Mucosa of descending colon (tissue), 3 donors: ENCODE data around the gene GPR34. TPM values are rescaled to one million over a fixed set of nuclear protein-coding genes. Genes with fewer than 3 reads are reported as not detected.

Experiments
- ATAC-seq: fragments of 200-7000 bp; cut with Tn5 transposase; one replicate; pipeline ENCODE4 v1.9.1; 2020; ENCODE audit warnings: mild to moderate bottlenecking, moderate library complexity
- DNase-seq, 3 donors: peaks; one replicate each; pipeline ENCODE4 v3.0.0-alpha.2; 2020
- H3K36me3 ChIP-seq: fragments of 200-600 bp; one replicate; pipeline ENCODE4 v1.8.0; 2021; ENCODE audit warnings: low read depth, mild to moderate bottlenecking
- H3K4me1 ChIP-seq: fragments of 200-600 bp; one replicate; pipeline ENCODE4 v1.8.0; 2021; ENCODE audit warnings: low read depth, mild to moderate bottlenecking
- H3K4me3 ChIP-seq: fragments of 200-600 bp; one replicate; pipeline ENCODE4 v1.8.0; 2021; ENCODE audit warnings: mild to moderate bottlenecking
- H3K9me3 ChIP-seq: fragments of 200-600 bp; one replicate; pipeline ENCODE4 v1.8.0; 2021; ENCODE audit warnings: mild to moderate bottlenecking
- intact Hi-C, 2 donors: fragments of 100-400 bp; cut with DNase I in 1 of 2; cut with micrococcal nuclease in 1 of 2; formaldehyde crosslinking; loops; one replicate each; pipeline versions ENCODE4 v1.11.0 to v1.11.1; 2022; cut with DNase I, micrococcal nuclease
- total RNA-seq, 3 donors: library from RNA; stranded (reverse); fragmentation: NEBNext Ultra II Directional in 2 of 3; extraction: Animal tissue kit (Norgen Biotek cat#: 25700) in 2 of 3; gene quantifications; one replicate each; pipeline versions ENCODE4 v1.2.1 to v1.2.4, GENCODE V29; 2021 to 2023
- TF ChIP-seq, protein P1 (sequence below): fragments of 200-600 bp; IDR thresholded peaks from one replicate; pipeline ENCODE4 v1.8.0; 2022; ENCODE audit warnings: antibody characterized with exemption, mild to moderate bottlenecking
- donor health status: DM: no; HTN: no; CAD: no; lungs with moderate emphysema.
- donor health status: DM: no; HTN: no; CAD: no.
- donor health status: DM: no; HTN: yes; CAD: no.

The GPR34 gene
- total RNA-seq, 3 donors from 2014 or later, result 2.0 to 11.9 (median 11.4) TPM

DNA sequence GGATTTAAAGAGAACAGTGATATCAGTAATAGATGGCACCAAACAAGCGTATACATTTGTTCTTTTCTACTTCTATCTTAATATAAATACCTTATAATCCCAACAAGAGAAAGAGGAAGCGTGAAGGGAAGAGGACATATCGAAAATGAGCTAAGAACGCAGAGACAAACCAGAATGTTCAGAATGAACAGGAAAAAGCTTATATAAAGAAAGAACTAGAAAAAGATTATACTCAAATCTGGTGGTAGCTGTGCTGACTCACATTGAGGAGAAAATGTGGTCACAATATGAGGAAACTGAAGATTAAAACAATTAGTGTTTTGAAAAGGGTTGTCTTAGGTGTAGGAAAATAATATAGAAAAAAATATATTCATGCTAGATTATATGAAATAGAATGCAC is 2.0 kb upstream of the GPR34 start:
- ATAC-seq (no peak), DNase-seq (no peak)
- H3K4me1 ChIP-seq, result no peaks in the 10 kb centered on the region
- TF ChIP-seq, protein P1, sequence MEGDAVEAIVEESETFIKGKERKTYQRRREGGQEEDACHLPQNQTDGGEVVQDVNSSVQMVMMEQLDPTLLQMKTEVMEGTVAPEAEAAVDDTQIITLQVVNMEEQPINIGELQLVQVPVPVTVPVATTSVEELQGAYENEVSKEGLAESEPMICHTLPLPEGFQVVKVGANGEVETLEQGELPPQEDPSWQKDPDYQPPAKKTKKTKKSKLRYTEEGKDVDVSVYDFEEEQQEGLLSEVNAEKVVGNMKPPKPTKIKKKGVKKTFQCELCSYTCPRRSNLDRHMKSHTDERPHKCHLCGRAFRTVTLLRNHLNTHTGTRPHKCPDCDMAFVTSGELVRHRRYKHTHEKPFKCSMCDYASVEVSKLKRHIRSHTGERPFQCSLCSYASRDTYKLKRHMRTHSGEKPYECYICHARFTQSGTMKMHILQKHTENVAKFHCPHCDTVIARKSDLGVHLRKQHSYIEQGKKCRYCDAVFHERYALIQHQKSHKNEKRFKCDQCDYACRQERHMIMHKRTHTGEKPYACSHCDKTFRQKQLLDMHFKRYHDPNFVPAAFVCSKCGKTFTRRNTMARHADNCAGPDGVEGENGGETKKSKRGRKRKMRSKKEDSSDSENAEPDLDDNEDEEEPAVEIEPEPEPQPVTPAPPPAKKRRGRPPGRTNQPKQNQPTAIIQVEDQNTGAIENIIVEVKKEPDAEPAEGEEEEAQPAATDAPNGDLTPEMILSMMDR, result no peak
- H3K36me3 ChIP-seq, result no peaks in the 10 kb centered on the region
- no peaks in the 10 kb centered on the region for H3K9me3 ChIP-seq
- intact Hi-C loops, result no loop called here
- no peak overlapping the region for H3K4me3 ChIP-seq

DNA sequence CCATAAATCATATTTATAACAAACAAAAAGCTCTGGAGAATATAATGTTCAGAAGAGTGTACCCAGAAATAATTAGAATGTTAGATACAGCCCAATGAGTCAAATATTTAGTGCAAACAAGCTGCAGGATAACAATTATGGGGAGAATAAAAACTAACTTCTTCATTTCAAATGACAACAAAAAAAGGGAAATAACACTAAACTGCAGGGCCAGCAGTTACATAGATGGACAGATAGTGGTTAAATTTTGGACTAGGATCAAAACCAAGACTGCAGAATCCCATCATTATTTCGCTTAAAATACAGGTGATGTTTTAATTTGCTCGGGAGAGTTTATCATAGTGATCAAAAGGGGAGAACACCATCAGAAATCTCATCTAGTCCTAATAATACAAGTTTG is 617 bp upstream of the GPR34 start:
- DNase-seq (no peak), ATAC-seq (no peak)
- Histone ChIP-seq H3K4me1 (no peaks in the 10 kb centered on the region), H3K9me3 (no peaks in the 10 kb centered on the region), H3K36me3 (no peaks in the 10 kb centered on the region), H3K4me3 (no peak overlapping the region)
- intact Hi-C loops, result no loop called here
- TF ChIP-seq, protein P1, result no peak

DNA sequence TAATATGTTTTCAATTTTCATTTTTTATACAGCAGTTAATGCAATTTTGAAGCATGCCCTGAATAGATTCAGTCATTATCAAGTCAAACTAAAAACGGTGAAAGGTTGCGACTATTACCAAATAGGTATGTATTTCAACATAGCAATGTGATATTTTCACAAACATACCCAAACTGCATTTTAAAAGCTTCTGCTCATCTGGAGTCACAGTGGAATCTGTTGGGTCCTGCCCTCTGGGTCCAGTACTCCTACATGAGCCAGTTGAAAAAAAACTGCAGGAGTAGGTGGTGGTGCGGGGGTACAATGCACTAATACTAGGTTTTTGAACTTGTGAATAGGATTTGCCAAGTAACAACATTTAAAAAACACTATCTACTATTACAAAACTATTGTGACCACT is 938 bp downstream of the GPR34 start:
- ATAC-seq, result no peak
- H3K36me3 ChIP-seq, result no peaks in the 10 kb centered on the region
- H3K4me1 ChIP-seq, result no peaks in the 10 kb centered on the region
- TF ChIP-seq, protein P1, result no peak
- DNase-seq, result no peak
- H3K4me3 ChIP-seq, result no peak overlapping the region
- H3K9me3 ChIP-seq, result no peaks in the 10 kb centered on the region
- intact Hi-C loops, result no loop called here

DNA sequence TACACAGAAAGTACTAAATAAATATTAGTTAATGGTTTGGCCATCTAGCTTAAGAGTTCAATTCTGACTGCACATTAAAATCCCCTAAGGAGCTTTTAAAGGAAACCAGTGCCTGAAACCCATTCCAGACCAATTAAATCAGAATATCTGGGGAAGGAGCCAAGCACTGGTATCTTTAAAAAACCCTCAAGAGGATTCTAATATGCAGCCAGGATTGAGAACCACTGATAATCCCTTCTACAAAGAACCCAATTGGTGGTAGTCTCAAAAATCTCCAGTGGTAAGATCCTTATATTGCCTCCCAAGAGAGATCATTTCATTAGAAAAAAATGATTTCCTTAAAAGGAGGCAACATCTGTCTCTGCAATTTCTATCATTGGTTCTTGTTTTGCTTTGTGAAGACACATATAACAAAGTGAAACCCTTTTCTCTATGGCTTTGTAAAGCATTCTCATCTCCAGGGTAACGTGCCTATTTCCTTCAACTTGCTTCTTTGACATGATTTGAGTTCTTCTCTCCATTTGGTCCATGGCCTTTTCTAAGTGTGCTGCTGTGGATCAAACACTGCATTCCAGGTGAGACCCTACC is 3.5 kb downstream of the GPR34 start:
- H3K9me3 ChIP-seq, result no peaks in the 10 kb centered on the region
- TF ChIP-seq, protein P1, result no peak
- ATAC-seq (no peak), DNase-seq (no peak)
- H3K4me3 ChIP-seq, result no peak overlapping the region
- H3K4me1 ChIP-seq, result no peaks in the 10 kb centered on the region
- H3K36me3 ChIP-seq, result no peaks in the 10 kb centered on the region
- intact Hi-C loops, result no loop called here

DNA sequence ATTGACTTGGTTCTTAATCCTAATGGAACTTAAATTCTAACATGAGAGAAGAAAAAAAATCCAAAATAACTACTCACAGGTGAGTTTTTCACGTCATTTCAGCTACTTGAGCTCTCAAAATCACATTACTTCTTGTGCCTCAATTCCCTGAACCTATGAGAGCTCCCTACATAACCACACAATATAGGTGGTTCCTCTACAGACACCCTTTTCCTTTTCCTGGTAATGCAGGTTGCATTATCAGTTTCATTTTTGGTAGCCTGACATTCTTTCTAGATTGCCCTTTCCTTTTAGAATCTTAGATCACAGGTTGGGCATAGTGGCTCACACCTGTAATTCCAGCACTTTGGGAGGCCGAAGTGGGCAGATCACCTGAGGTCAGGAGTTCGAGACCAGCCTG is 4.3 kb downstream of the GPR34 start:
- Histone ChIP-seq H3K4me3 (no peak overlapping the region), H3K4me1 (no peaks in the 10 kb centered on the region), H3K36me3 (no peaks in the 10 kb centered on the region), H3K9me3 (no peaks in the 10 kb centered on the region)
- ATAC-seq (no peak), DNase-seq (no peak)
- TF ChIP-seq, protein P1, result no peak
- intact Hi-C loops, result no loop called here

DNA sequence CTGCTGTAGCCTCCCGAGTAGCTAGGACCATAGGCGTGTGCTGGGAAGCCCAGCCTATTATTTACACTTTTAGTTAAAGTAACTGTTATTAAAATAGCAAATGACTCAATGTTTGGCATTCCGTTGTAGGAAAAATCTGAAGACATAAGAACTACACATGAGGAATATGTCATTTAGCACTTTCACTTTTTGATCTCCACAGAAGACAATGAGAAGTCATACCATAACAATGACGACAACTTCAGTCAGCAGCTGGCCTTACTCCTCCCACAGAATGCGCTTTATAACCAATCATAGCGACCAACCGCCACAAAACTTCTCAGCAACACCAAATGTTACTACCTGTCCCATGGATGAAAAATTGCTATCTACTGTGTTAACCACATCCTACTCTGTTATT is 6.7 kb downstream of the GPR34 start:
- H3K36me3 ChIP-seq, result no peaks in the 10 kb centered on the region
- DNase-seq (no peak), ATAC-seq (no peak)
- no peak overlapping the region for H3K4me3 ChIP-seq
- intact Hi-C loops, result no loop called here
- TF ChIP-seq, protein P1, result no peak
- H3K4me1 ChIP-seq, result no peaks in the 10 kb centered on the region
- H3K9me3 ChIP-seq, result no peaks in the 10 kb centered on the region
